HepG2 (cell line): ENCODE measurements around the gene PPP1R15A. TPM values are rescaled to one million over a fixed set of nuclear protein-coding genes. Genes with fewer than 3 reads are reported as not detected.

Experiments
- ARID2 ChIP-seq: sonication (generic); formaldehyde crosslinking; IDR thresholded peaks from 2 replicates; pipeline ENCODE4 v1.8.1; 2022; ENCODE audit warnings: mild to moderate bottlenecking, missing genetic modification reagents, borderline replicate concordance
- HIVEP1 ChIP-seq: sonication (generic); formaldehyde crosslinking; IDR thresholded peaks from 2 replicates; pipeline ENCODE4 v1.4.0; 2020; ENCODE audit warnings: mild to moderate bottlenecking, missing genetic modification reagents
- HMGA1 ChIP-seq: sonication (generic); formaldehyde crosslinking; conservative IDR thresholded peaks from 2 replicates; pipeline ENCODE4 v1.4.0; 2020; ENCODE audit warnings: missing genetic modification reagents
- POLR2AphosphoS2 ChIP-seq: IDR thresholded peaks from 2 replicates; pipeline ENCODE4 v1.6.1; 2011; ENCODE audit warnings: low read depth, low read length, improper control_type of control experiment
- STAT6 ChIP-seq: sonication (generic); formaldehyde crosslinking; IDR thresholded peaks from 2 replicates; pipeline ENCODE4 v1.4.0; 2020; ENCODE audit warnings: missing genetic modification reagents, mild to moderate bottlenecking, borderline replicate concordance
- ZBTB44 ChIP-seq: sonication (generic); formaldehyde crosslinking; IDR thresholded peaks from 2 replicates; pipeline ENCODE4 v1.4.0; 2020; ENCODE audit warnings: missing genetic modification reagents
- ZGPAT ChIP-seq: IDR thresholded peaks from 2 replicates; pipeline ENCODE4 v1.6.1; 2016; ENCODE audit warnings: mild to moderate bottlenecking
- ZNF460 ChIP-seq: sonication (generic); formaldehyde crosslinking; IDR thresholded peaks from 2 replicates; pipeline ENCODE4 v1.5.1; 2020; ENCODE audit warnings: missing genetic modification reagents, mild to moderate bottlenecking, borderline replicate concordance
- polyA plus RNA-seq, 8 experiments: library from polyadenylated mRNA; depleted of rRNA in 3 of 8; stranded (reverse) in 7 of 8; unstranded in 1 of 8; fragments of >200 nt; fragmentation: Illumina TruSeq in 4 of 8; extraction: Trizol in 4 of 8; gene quantifications; 2 replicates each; pipeline versions ENCODE4 v1.2.1 to v1.2.3, GENCODE V29; 2011 to 2016; ENCODE audit warnings: low read depth in 4 of 8, missing spikeins in 1 of 8, mixed read lengths in 1 of 8; ENCODE audit not compliant: insufficient read depth in 1 of 8
- total RNA-seq, 5 experiments: library from RNA; depleted of rRNA; stranded (reverse); fragments of >200 nt; fragmentation: Illumina TruSeq; extraction: Trizol; gene quantifications; 2 replicates each; pipeline ENCODE4 v1.2.3, GENCODE V29; 2016; ENCODE audit warnings: low read depth in 1 of 5

The PPP1R15A gene
- total and polyA plus RNA-seq, 2 of the 13 experiments (the other 11 are each of a cell fraction or from before 2014, with no cell fraction given), result 15.6 to 18.5 TPM

DNA sequence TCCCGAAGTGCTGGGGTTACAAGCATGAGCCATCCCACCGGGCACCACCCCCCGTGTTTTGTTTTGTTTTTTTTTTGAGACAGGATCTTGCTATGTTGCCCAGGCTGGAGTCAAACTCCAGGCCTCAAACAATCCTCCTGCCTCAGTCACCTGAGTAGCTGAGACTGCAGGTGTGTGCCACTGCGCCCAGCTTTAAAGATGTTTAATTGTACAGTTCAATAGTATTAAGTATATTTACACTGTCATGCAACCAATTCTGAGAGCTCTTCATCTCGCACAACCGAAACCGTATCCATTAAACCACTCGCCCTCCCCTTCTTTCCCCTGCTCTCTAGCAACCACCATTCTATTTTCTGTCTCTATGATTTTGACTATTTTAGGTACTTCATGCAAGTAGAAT, 43.5 kb downstream of the PPP1R15A start (continued):
- TF ChIP-seq STAT6 (CRISPR knock-in tag), result no peak
- TF ChIP-seq POLR2AphosphoS2, result no peak
- no peak for TF ChIP-seq ARID2 (CRISPR knock-in tag)
- TF ChIP-seq ZNF460 (CRISPR knock-in tag), result no peak
- TF ChIP-seq ZGPAT (CRISPR knock-in tag), result no peak
- no peak for TF ChIP-seq ZBTB44 (CRISPR knock-in tag)
- no peak for TF ChIP-seq HMGA1
- no peak for TF ChIP-seq HIVEP1 (CRISPR knock-in tag)
